ENCODE measurements around the gene PHTF1. TPM values are rescaled to one million over a fixed set of nuclear protein-coding genes. Genes with fewer than 3 reads are reported as not detected.

PHTF1 gene
- total and polyA plus RNA-seq, 2 donors (not counting 1 experiment from before 2014, with no cell fraction given): 3.6 to 18.5 TPM

GRCh38 chr1:113648478-113648877 is 110.8 kb downstream of the PHTF1 start:
- Histone ChIP-seq H3K79me2 (ENCODE audit: control insufficient read depth, insufficient read depth, low read length) (no peaks in the 10 kb centered on the region), H3K36me3 (replicated peaks in 1 of 2; ENCODE audit: control extremely low read depth in 1 of 2, control insufficient read depth in 1 of 2, extremely low read depth in 1 of 2, insufficient read depth in 2 of 2, low read length in 1 of 2) (no peaks in the 10 kb centered on the region), H3K27me3 (replicated peaks in 1 of 4; ENCODE audit: control extremely low read depth in 1 of 4, control insufficient read depth in 3 of 4, insufficient read depth in 4 of 4, low read length in 3 of 4) (no peaks in the 10 kb centered on the region), H3K4me2 (replicated peaks; ENCODE audit: low read depth, low read length, poor library complexity, severe bottlenecking) (no peak overlapping the region), H3K27ac (ENCODE audit: low read length in 2 of 2) (no peak overlapping the region), H2AFZ (ENCODE audit: insufficient read depth, low read depth, low read length, poor library complexity, severe bottlenecking) (no peak overlapping the region), H3K9me3 (ENCODE audit: control extremely low read depth in 1 of 3, control insufficient read depth in 2 of 3, insufficient read depth in 1 of 3, low read length in 2 of 3) (no peaks in the 10 kb centered on the region), H3K9ac (ENCODE audit: low read length) (no peak overlapping the region), H3K4me1 (ENCODE audit: control insufficient read depth in 2 of 2, insufficient read depth in 2 of 2, low read length in 2 of 2) (no peaks in the 10 kb centered on the region), H4K20me1 (ENCODE audit: control insufficient read depth, insufficient read depth, low read length, poor library complexity, severe bottlenecking) (no peaks in the 10 kb centered on the region), H3K4me3 (ENCODE audit: control extremely low read depth in 1 of 5, extremely low read depth in 1 of 5, insufficient read depth in 1 of 5, low read depth in 2 of 5, low read length in 4 of 5) (no peak overlapping the region)
- POLR2A ChIA-PET: no interaction called here
- TF ChIP-seq CTCF (IDR thresholded peaks at IDR 0.05): no peak
- TF ChIP-seq EZH2 (IDR thresholded peaks at IDR 0.05; ENCODE audit: borderline replicate concordance, insufficient read depth, low read depth, low read length, poor library complexity, severe bottlenecking): no peak
- H3K4me3 Mint-ChIP-seq: no peak overlapping the region
- no peaks in the 10 kb centered on the region for H3K4me1 Mint-ChIP-seq
- H3K9me3 Mint-ChIP-seq (ENCODE audit: insufficient read depth): no peaks in the 10 kb centered on the region
- H3K27ac Mint-ChIP-seq: no peak overlapping the region
- CTCF ChIA-PET: no interaction called here
- intact Hi-C loops (cut with micrococcal nuclease): no loop called here
- no peaks in the 10 kb centered on the region for H3K27me3 Mint-ChIP-seq
- DNase-seq (no peak), ATAC-seq (ENCODE audit: low read depth) (no peak)

GRCh38 chr1:113647164-113647563 is 112.1 kb downstream of the PHTF1 start:
- Histone ChIP-seq H4K20me1 (ENCODE audit: control insufficient read depth, insufficient read depth, low read length, poor library complexity, severe bottlenecking) (no peaks in the 10 kb centered on the region), H3K36me3 (replicated peaks in 1 of 2; ENCODE audit: control extremely low read depth in 1 of 2, control insufficient read depth in 1 of 2, extremely low read depth in 1 of 2, insufficient read depth in 2 of 2, low read length in 1 of 2) (no peaks in the 10 kb centered on the region), H3K27ac (ENCODE audit: low read length in 2 of 2) (no peak overlapping the region), H2AFZ (ENCODE audit: insufficient read depth, low read depth, low read length, poor library complexity, severe bottlenecking) (no peak overlapping the region), H3K4me1 (ENCODE audit: control insufficient read depth in 2 of 2, insufficient read depth in 2 of 2, low read length in 2 of 2) (no peaks in the 10 kb centered on the region), H3K4me3 (ENCODE audit: control extremely low read depth in 1 of 5, extremely low read depth in 1 of 5, insufficient read depth in 1 of 5, low read depth in 2 of 5, low read length in 4 of 5) (no peak overlapping the region), H3K4me2 (replicated peaks; ENCODE audit: low read depth, low read length, poor library complexity, severe bottlenecking) (no peak overlapping the region), H3K79me2 (ENCODE audit: control insufficient read depth, insufficient read depth, low read length) (no peaks in the 10 kb centered on the region), H3K9ac (ENCODE audit: low read length) (no peak overlapping the region), H3K9me3 (ENCODE audit: control extremely low read depth in 1 of 3, control insufficient read depth in 2 of 3, insufficient read depth in 1 of 3, low read length in 2 of 3) (no peaks in the 10 kb centered on the region), H3K27me3 (replicated peaks in 1 of 4; ENCODE audit: control extremely low read depth in 1 of 4, control insufficient read depth in 3 of 4, insufficient read depth in 4 of 4, low read length in 3 of 4) (no peaks in the 10 kb centered on the region)
- DNase-seq (no peak), ATAC-seq (ENCODE audit: low read depth) (no peak)
- WGBS (ENCODE audit: insufficient coverage): no CpG with 5 or more reads among the region's 1 CpG
- H3K9me3 Mint-ChIP-seq (ENCODE audit: insufficient read depth): no peaks in the 10 kb centered on the region
- H3K27me3 Mint-ChIP-seq: no peaks in the 10 kb centered on the region
- H3K4me3 Mint-ChIP-seq: no peak overlapping the region
- TF ChIP-seq CTCF (IDR thresholded peaks at IDR 0.05) (no peak), EZH2 (IDR thresholded peaks at IDR 0.05; ENCODE audit: borderline replicate concordance, insufficient read depth, low read depth, low read length, poor library complexity, severe bottlenecking) (no peak)
- POLR2A ChIA-PET: no interaction called here
- no peaks in the 10 kb centered on the region for H3K4me1 Mint-ChIP-seq
- CTCF ChIA-PET: no interaction called here
- intact Hi-C loops (cut with micrococcal nuclease): no loop called here
- no peak overlapping the region for H3K27ac Mint-ChIP-seq

Other genes with a start within 250 kb of the PHTF1 start
- 40.2 and 41.5 TPM in 2 replicates for gene RSBN1, start 53.0 kb upstream of the PHTF1 start, total RNA-seq
- 18.8 and 20.6 TPM in 2 replicates for gene RSBN1, start 53.0 kb upstream of the PHTF1 start, polyA plus RNA-seq
- gene PTPN22, start 112.2 kb upstream of the PHTF1 start, total RNA-seq: 34.4 and 37.4 TPM in 2 replicates
- 14.3 and 16.6 TPM in 2 replicates for gene PTPN22, start 112.2 kb upstream of the PHTF1 start, polyA plus RNA-seq
- gene BCL2L15, start 128.1 kb upstream of the PHTF1 start, total RNA-seq: 1.3 and 1.6 TPM in 2 replicates
- 0.63 and 1.1 TPM in 2 replicates for gene BCL2L15, start 128.1 kb upstream of the PHTF1 start, polyA plus RNA-seq
- 51.5 and 52.2 TPM in 2 replicates for gene AP4B1, start 145.3 kb upstream of the PHTF1 start, total RNA-seq
- 55.2 and 99.5 TPM in 2 replicates for gene AP4B1, start 145.3 kb upstream of the PHTF1 start, polyA plus RNA-seq
- gene DCLRE1B, start 145.8 kb upstream of the PHTF1 start, total RNA-seq: 4.3 and 4.8 TPM in 2 replicates
- 0.75 and 1.0 TPM in 2 replicates for gene DCLRE1B, start 145.8 kb upstream of the PHTF1 start, polyA plus RNA-seq
- gene HIPK1, start 169.8 kb upstream of the PHTF1 start, total RNA-seq: 48.0 and 48.2 TPM in 2 replicates
- gene HIPK1, start 169.8 kb upstream of the PHTF1 start, polyA plus RNA-seq: 13.6 and 24.3 TPM in 2 replicates
- 0.32 and 0.61 TPM in 2 replicates for gene OLFML3, start 220.0 kb upstream of the PHTF1 start, total RNA-seq
- gene OLFML3, start 220.0 kb upstream of the PHTF1 start, polyA plus RNA-seq: not detected in 2 replicates